Fibroblast of the conjunctiva (primary cell): Measurements from ENCODE around the gene MAP2K5.

ENCODE experiments used
- DNase-seq: peaks from one replicate; pipeline ENCODE4 v3.0.0-alpha.2; 2010; ENCODE audit warnings: low read depth

Gene MAP2K5

DNA sequence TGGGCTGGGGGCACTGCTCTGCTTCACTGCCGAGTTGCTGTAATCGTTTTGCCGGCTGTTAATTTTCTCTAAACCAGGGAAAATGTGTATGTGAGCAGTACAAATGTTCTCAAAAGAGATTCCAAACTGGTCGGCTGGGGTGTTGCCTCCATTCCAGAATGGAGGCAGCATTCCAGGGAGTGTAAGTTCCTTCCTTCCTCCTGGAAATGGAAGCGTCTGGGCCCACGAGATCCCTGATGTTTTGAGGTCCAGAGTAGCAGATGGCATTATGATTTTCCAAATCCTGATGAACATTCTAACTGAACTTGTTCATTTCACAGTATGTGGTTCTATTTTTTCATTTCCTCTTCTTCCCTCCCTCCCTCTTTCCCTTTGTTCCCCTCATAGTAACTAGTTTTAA lies 218.4 kb downstream of the MAP2K5 start:
- DNase-seq: no peak

DNA sequence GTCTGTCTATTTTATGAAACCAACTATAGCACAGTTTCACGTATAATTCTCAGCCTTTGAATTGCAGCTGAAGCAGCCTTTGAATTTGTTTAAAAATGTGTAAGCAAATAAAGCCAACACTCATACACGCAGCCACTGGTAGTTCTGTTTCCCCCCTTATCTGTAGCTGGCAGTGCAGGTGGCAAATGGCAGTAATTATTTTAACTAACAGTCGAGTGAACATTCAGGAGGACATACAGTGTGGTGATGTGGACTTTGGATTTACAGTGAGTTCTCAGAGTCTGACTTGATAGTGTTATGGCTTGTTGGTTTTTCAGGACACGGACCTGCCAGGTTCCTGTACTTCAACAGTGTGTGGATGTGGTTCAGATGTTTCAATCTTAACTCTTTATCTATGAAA lies 218.8 kb downstream of the MAP2K5 start:
- DNase-seq: no peak

DNA sequence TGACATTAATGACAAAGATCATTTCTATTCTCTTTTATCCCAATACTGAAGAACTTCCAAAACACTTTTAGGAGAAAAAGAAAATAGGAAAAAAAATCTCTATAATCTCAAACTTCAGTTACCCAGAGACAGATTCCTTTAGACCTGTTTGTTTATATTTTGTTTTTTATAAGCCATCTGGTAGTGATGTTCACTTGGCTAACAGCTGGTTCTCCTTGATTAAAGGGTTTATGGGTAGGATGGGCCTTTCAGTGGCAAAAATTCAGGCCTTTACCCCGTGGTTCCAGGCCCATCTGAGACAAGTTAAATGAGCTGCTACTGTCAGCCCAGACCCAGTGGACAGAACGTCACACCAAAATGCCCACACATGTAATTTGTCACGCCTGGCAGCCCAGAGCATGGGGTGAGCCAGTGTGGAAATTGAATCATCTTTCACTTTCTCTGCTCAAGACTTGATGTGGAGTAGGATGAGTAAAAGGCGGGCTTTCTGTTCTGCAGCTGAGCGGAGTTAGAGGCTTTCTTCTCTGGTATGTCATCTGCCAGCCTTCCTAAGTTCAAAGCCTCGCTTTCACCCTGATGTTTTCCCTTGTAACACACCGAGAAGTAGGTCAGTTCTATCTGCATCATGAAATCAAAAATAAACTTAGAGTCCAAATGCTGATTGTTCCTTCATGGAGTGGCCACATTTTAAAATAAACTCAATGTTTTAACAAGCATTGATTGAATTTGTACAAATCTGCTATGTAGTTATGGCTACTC lies 220.3 kb downstream of the MAP2K5 start:
- DNase-seq: no peak

DNA sequence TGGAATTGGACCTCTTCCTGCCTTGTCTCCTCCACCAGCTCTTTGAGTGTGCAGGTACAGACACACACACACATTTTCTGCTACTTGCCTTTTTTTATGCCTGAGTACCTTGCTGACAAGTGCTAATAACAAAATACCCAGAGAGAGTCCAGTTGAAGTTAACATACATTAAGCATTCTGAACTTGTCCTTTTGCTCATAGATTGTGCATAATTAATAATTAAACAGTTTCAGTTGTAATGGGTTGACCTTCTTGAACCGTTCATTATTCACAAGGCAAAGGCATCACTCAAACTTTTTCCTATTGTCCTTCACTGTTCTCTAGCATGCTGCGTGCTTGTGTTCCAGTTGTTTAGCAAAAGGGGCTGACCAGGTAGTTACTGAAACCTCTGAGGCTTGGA lies 223.2 kb downstream of the MAP2K5 start:
- no peak for DNase-seq

DNA sequence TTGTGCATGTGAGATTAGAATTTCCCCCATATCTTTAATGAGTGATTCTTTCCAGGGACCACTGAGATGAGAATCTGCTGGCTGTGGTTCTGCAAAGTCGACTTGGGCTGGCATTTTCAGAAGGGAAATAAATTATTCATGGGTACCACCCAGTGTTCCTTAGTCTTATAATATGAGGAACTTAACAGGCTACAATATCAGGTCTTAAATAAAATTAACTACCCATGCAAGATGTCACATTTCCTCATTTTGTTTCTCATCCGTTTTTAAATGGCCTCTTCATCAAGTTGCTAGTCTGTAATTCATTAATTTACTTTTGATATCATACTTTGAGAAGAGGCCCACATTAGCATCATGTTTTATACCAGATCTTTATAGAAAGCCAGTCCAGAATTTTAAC lies 224.5 kb downstream of the MAP2K5 start:
- DNase-seq: no peak

DNA sequence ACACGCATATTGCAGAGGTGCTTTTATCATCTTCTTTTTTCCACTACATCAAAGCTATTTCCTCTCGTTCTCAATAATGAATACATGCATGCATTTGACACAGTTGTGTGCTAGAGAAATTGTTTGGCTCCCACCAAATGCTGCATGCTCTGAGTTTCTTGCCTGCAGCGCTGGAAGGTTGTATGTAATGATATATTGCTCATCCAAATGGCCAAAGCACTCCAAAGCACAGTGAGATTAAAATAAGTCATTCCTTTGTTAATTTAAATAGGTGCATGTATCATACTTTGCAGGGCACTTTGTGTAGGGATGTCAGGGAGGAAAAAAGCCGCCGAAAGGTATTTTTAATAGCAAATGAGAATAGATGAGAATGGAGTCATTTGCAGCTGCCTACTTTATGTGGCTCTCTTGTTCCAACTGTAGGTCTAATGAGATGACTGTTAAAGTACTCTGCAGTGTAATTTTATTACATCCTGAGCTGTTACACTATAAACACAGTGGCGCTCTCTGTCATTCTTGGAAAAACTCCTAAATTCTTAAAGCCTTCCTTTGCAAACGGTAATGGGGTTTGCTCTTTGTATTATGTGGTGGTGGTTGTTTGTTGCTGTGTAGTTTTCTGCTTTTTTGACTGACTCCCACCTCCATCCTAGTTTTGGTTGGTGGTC lies 225.9 kb downstream of the MAP2K5 start:
- no peak for DNase-seq

DNA sequence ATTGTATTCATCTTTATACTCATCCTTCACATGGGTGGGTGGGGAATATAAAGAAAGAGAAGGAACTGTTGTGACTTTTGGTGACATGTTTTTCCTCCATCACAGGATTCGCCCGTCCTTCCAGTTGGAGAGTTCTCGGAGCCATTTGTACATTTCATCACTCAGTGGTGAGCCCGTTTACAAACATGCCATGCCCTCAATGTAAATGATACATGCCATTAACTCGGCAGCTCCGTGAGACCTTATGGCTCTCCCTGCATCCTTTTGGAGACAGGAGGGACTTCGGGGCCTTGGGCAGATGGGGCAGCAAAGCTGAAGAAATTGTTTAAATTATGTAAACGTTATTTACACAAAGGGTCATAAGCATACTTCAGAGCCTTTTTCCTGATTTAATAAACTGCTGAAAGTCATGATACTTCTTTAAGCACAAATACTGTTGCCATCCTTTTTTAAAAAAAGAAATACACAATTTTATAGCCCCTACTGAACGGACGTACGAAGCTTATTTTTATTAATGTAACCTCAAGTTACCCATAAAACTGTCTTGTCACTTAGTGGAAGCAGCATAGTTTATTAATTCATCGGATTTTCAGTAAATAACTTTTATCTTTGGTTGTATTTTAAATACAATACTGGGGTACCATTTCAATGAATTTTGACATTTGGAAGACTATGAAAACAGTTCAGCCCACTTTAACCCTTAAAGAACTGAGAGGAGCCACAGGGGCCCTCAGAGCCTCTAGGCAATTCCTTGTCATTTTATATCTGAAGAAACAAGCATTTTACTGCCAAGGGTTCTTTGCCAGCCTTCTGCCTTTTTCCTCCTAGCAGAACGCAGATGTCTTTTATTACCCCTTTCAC lies 227.2 kb downstream of the MAP2K5 start:
- DNase-seq: no peak

DNA sequence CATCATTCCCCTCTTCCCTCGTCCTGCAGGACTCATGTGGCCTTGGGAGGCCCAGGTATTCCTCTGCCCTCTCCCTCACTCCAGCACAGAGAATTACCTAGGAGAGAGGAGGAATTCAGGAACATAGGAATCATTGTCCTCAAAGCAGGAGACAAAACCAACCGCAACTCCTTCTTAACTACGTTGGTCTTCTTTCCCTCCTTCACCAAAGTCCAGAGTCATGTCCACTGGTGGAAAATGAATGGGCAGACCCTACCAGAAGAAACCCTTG lies 227.8 kb downstream of the MAP2K5 start:
- no peak for DNase-seq

DNA sequence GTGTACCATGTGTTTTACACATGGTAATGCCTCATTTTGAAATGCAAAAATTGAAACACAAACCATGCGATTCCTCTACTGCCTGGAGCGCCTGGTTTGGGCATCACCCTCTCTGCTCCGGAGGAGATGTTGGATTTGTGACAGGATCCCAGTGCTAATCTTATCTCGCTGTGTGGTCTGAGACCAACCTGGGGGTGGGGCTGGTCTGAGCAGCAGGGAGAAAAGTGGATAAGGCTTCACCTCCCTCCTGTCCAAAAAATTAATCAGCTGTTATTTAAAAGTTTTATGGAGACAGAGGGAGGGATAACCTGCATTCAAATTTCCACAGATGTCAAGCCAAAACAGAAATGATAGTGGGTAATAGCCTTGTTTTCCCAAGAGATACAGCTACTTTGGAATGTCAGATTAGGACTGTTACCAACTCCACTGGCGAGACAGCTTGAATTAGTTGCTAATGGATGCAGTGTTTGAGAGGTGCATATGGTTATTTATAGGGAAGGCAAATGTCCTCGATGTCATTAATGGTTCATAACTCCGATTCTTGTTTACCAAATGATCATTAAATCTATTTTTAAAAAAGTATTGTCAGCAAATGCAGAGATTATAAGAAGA lies 228.8 kb downstream of the MAP2K5 start:
- DNase-seq: no peak

DNA sequence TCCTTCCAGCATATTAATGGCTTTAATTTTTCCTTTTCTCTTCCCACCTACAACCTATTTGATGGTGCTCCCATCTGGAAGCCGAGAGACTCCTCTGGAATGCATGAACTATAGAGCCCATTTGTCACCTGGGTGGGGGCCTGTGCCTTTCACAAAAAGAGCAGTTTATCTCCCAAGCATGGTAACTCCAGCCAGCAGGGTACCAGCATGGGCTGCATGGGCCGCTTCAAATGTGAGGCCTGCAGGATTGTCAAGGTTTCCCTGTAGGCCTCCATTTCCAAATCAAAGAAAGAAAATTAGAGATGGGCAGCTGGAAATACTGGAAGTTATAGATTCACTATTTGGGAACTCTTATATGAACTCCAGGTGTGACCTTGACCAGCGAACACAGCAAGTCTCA lies 232.1 kb downstream of the MAP2K5 start:
- DNase-seq: no peak

DNA sequence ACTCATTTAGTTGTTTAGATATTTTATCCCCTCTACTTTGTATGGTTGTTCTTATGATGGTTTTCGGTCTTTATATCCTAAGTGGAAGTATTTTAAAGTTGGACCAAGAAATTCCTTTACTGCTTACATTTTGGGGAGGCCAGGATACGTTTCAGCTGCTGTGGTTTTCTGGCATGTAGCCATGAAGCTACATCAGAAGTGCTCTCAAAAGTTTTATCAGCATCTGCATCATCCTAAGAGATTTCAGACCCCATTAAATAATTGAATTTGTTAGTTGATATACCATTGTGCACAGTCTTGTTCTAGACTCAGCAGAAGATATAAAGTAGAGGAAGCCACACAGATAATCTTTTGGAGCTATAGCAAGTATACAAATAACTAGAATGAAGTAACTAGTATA lies 232.7 kb downstream of the MAP2K5 start:
- no peak for DNase-seq

DNA sequence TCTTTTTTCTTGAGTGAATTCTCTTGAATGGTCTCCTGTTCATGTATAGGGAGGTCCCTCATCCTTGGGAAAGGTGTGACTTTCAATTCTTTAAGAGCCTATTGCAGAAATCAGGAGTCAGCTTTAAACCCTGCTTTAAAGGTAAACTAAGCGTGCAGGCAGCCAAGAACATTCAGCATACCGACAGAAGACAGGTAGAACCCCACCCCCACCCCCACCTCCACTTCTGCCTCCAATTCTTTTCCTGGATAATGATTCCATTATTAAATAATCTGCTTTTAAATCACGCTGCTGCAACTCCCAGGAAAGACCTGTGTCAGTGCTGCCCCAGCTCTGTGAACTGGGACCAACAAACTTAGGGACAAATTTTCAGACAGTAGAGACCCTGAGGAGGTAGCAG lies 233.5 kb downstream of the MAP2K5 start:
- no peak for DNase-seq

DNA sequence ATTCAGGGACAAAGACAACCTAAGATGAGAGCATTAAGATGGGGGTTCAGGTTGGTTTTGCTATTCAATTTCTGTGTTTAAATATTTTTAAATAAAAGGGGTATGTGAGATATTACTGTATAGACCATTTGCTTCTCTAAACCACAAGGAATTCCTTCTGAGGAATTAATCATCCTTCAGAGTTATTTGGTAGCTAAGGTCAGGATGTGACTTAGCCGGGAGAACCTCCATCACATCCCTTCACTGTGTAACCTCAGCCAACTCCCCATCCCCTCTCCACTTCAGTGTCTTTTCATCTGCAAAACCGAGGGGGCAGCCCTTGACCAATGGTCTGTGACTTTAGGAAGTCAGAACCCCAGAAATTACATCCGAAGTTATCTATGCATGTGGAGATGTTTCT lies 234.1 kb downstream of the MAP2K5 start:
- DNase-seq: no peak

DNA sequence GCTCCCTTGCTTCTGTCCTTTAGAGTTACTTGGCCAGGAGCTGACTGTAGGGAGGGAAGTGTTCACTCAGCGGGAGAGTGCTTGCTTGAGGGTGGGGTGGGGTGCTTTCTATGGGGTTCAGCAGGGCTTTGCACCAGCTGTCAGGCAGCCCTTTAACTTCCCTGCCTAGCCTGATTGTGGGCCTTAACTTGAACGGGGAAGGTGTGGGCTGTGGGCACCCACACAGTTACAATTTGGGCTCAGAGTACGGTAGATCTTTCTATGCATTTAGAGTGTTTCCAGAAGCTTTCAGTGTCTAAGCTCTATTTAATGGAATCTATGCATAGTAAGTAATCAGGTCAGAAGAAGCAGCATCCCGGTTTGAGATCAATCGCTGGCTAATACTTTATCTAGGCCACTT lies 234.6 kb downstream of the MAP2K5 start:
- no peak for DNase-seq

DNA sequence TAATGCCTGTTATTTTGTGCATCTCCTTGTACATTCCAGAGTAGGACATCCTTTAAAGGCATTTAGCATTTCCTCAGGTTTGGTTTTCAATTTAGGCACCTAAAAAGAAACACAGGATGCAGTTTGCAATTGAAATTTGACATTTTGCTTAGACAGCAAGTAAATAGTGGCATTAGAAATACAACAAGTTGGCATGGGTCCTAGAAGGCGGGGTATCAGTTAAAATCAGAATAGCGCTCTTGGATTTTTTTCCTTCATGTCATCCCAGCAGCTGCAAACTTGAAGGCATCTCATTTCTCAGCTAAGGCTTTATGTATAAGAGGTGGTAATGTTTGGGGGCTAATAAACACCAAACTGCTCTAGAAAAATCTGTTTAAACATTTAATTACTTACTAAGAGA lies 235.3 kb downstream of the MAP2K5 start:
- no peak for DNase-seq

DNA sequence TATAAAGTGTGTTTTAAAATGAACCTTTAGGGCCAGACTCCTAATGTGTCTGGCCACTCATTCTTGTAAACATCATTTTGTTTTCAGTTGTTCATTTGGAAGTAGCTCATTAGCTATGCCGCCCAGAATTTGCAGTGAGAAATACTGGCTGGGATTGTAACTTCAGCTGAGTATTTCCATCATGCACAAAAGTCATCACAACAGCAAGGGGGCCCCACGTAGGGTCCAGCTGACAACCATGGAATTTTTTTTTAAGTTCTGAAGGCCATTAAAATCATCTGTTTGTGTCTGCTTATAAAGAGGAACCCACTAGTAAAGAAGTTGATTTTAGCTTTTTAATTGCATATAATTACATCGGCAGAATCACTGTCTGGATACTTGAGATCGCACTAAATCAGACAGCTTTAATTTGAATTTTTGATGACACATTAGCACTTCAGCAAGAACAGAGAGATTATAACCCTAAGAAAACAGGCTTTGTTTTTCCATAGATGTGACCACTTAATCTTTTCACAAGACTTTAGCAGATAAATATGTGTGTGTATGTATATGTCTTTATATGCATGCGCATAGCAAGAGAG lies 236.6 kb downstream of the MAP2K5 start:
- no peak for DNase-seq

DNA sequence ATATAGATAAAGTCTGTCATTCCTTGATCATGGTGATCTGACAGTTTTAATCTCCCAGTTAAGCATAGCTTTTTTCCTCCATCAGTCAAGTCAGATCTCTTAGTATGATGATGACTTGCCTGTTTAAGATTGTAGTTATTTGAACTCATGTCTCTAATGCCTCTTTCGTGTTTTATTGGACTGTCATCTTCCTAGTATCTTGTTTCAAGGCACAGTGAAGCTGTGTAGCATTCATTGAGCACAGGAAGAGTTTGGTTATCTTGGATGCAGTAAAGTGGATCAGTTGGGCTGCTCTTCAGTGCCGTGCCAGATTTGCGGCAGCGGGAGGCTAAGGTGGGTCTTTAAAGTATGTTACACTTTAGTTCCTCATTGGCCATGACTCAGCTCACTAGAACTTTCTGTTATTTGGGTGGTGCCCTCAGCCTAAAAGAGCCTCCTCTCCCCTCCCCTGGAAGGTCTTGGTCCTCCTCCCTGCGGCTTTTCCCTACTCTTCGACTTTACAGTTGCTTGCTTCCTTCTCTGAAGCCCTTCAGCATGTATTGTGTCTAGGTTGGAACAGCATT lies 237.1 kb downstream of the MAP2K5 start:
- DNase-seq: no peak

DNA sequence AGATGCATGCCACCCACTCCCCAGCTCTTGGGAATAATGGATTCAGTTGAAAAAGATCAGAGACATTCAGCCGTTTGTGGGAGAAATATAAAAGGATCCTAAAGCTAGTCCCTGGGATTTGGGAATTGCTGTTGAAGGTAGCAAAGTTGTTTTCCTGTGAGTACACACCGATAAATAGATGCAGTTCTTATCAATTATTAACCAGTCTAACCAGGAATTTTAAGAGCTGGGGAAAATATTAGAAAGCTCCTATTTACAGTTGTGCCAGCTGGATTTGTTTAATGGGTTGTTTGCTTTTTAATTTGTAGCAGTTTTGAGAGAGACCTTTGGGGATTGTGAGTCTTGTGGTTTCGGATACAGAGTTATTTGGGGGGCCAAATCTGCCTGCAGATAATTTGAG lies 238.6 kb downstream of the MAP2K5 start:
- DNase-seq: no peak

DNA sequence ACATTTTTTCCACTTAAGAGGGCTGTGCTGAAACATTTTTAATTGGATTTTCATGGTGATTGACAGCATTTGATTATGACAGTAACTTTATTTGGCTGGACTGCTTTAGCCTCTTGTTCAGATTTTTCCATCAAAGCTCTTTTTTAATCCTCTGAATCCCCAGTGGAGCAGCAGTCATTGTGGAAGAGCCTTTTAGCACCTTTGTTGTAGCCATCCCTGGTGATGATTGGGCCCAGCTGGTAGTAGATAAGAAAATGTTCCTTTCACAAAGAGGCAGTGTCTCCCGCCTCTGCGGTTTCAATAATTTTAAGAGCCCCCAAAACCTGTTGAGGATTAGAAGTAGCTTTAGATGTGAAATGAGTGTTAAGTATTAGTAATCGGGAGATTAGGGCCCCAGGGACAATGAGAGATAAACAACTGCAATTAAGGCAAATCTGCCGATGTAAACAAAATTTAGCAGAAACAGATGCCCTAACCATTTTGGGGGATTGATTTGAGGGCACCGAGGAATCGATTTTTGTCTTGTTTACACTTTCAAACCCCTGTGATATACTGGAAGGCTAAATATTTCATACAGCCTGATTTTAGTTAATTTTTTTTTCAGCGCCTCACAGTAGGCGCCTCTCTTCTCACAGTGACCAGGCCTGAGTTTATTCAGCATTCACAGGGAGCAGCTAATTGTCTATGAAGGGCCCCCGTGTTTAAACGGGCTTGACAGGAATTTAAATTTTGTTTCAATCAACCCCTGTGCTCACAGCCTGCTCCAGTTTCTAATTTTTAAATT lies 239.6 kb downstream of the MAP2K5 start:
- no peak for DNase-seq

DNA sequence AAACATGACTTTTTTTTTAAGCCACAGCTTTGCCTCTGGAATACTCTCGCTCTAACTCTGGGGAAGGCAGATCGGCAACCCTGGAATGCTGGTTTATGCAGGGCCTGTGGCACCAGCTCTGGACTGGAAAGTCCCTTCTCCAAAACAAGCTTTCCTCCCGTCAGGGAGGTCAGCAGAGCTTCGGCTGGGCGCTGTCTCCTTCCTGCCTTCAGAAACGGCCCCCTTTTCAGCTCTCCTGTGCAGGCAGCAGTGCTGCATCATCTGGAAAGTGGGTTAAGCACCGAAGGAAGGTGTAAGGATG lies 240.1 kb downstream of the MAP2K5 start:
- DNase-seq: no peak

DNA sequence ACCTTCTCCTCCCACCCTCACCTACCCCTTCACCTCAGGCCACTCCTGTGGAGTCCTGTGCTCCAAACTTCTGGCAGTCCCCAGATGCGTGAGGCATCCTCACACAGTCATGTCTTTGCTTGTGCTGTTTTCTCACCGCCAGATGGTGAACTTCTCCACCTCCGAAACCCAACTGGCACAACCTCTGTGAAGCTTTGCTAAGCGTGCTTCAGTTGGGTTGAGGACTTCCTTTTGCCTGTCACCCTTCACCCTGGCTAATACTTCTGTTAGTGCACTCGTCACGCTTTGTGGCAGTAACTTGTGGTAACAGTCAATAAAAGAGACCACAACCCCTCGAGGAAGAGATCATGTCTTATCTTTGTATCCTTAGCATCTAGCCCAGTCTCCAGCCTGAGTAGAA lies 240.8 kb downstream of the MAP2K5 start:
- DNase-seq: no peak
